CD14-positive monocyte (primary cell): ENCODE measurements around the gene SLC22A5. TPM values are rescaled to one million over a fixed set of nuclear protein-coding genes. Genes with fewer than 3 reads are reported as not detected.
"Not testable (repeated sequence)": the region's sequence is repeated elsewhere in the genome, so short reads cannot be mapped to it uniquely, and the experiment has no call there.

Experiments
- DNase-seq, 3 donors: peaks; one replicate each; pipeline ENCODE4 v3.0.0-alpha.2; 2011 to 2022
- H2AFZ ChIP-seq: 2 replicates; pipeline ENCODE4 v1.6.0; 2012; ENCODE audit warnings: mild to moderate bottlenecking, low read depth, low read length, inconsistent platforms; ENCODE audit not compliant: insufficient read depth, poor library complexity, severe bottlenecking
- H3K27ac ChIP-seq, 2 donors: 1 replicate in 1 of 2; 2 replicates in 1 of 2; pipeline ENCODE4 v1.5.1; 2012 to 2013; ENCODE audit warnings: low read length in 2 of 2, control low read depth in 1 of 2, inconsistent platforms in 1 of 2, low read depth in 1 of 2, mild to moderate bottlenecking in 1 of 2
- H3K27me3 ChIP-seq, 2 donors: one replicate each; pipeline versions ENCODE4 v1.6.0 to v1.6.1; 2011 to 2013; ENCODE audit warnings: low read length in 2 of 2; ENCODE audit not compliant: control insufficient read depth in 2 of 2, insufficient read depth in 2 of 2
- H3K36me3 ChIP-seq, 2 donors: replicated peaks in 1 of 2; 1 replicate in 1 of 2; 2 replicates in 1 of 2; pipeline versions ENCODE4 v1.5.1 to v1.6.1; 2012 to 2013; ENCODE audit warnings: low read length in 2 of 2, control low read depth in 1 of 2, inconsistent platforms in 1 of 2, mild to moderate bottlenecking in 1 of 2; ENCODE audit not compliant: insufficient read depth in 2 of 2, control insufficient read depth in 1 of 2
- H3K4me1 ChIP-seq, 2 donors: 1 replicate in 1 of 2; 2 replicates in 1 of 2; pipeline versions ENCODE4 v1.5.1 to v1.6.1; 2012 to 2013; ENCODE audit warnings: low read length in 2 of 2, control low read depth in 1 of 2, inconsistent platforms in 1 of 2, mild to moderate bottlenecking in 1 of 2, moderate library complexity in 1 of 2; ENCODE audit not compliant: insufficient read depth in 2 of 2, control insufficient read depth in 1 of 2
- H3K4me2 ChIP-seq: replicated peaks from 2 replicates; pipeline ENCODE3; 2012; ENCODE audit warnings: low read length, moderate library complexity, mild to moderate bottlenecking; ENCODE audit not compliant: poor library complexity, severe bottlenecking; ENCODE audit errors: extremely low read depth
- H3K4me3 ChIP-seq, 3 experiments: fragments of 200-600 bp in 1 of 3; sonication (generic) in 1 of 3; replicated peaks in 1 of 3; 1 replicate in 2 of 3; 2 replicates in 1 of 3; pipeline ENCODE4 v1.5.1; 2011 to 2013; ENCODE audit warnings: low read length in 3 of 3, mild to moderate bottlenecking in 3 of 3, control low read depth in 2 of 3, low read depth in 2 of 3, inconsistent platforms in 1 of 3, moderate library complexity in 1 of 3
- H3K79me2 ChIP-seq: 2 replicates; pipeline ENCODE4 v1.6.0; 2012; ENCODE audit warnings: mild to moderate bottlenecking, control low read depth, inconsistent platforms, low read length, moderate library complexity; ENCODE audit not compliant: insufficient read depth
- H3K9ac ChIP-seq: 2 replicates; pipeline ENCODE4 v1.6.0; 2017; ENCODE audit warnings: low read length, mild to moderate bottlenecking; ENCODE audit not compliant: insufficient read depth, poor library complexity, severe bottlenecking
- H3K9me3 ChIP-seq, 2 donors: replicated peaks in 1 of 2; 1 replicate in 1 of 2; 2 replicates in 1 of 2; pipeline versions ENCODE4 v1.5.1 to v1.6.1; 2012 to 2013; ENCODE audit warnings: low read length in 2 of 2, control low read depth in 1 of 2; ENCODE audit not compliant: control insufficient read depth in 1 of 2, insufficient read depth in 1 of 2
- H4K20me1 ChIP-seq: 2 replicates; pipeline ENCODE4 v1.6.0; 2012; ENCODE audit warnings: mild to moderate bottlenecking, low read length, control low read depth, moderate library complexity; ENCODE audit not compliant: insufficient read depth
- H3K27ac Mint-ChIP-seq, 7 donors: one replicate each; pipeline ENCODE4 v1.8.0; 2020; ENCODE audit warnings: mild to moderate bottlenecking in 7 of 7, mixed read lengths in 7 of 7, moderate library complexity in 6 of 7, inconsistent platforms in 2 of 7
- H3K27me3 Mint-ChIP-seq, 3 donors: one replicate each; pipeline ENCODE4 v1.8.0; 2021 to 2022; ENCODE audit warnings: low read depth in 3 of 3, mild to moderate bottlenecking in 3 of 3, mixed read lengths in 3 of 3, moderate library complexity in 3 of 3, inconsistent platforms in 1 of 3
- H3K36me3 Mint-ChIP-seq, 2 donors: one replicate each; pipeline ENCODE4 v1.8.0; 2020; ENCODE audit warnings: mixed read lengths in 2 of 2, inconsistent platforms in 1 of 2, mild to moderate bottlenecking in 1 of 2
- H3K4me1 Mint-ChIP-seq: one replicate; pipeline ENCODE4 v1.8.0; 2020; ENCODE audit warnings: mild to moderate bottlenecking, mixed read lengths
- H3K4me3 Mint-ChIP-seq, 2 donors: one replicate each; pipeline ENCODE4 v1.8.0; 2020; ENCODE audit warnings: mild to moderate bottlenecking in 2 of 2, mixed read lengths in 2 of 2, moderate library complexity in 1 of 2
- H3K9me3 Mint-ChIP-seq, 7 donors: one replicate each; pipeline ENCODE4 v1.8.0; 2020 to 2022; ENCODE audit warnings: mixed read lengths in 7 of 7, mild to moderate bottlenecking in 6 of 7, moderate library complexity in 6 of 7, inconsistent platforms in 2 of 7
- CTCF ChIP-seq: fragments of 200-600 bp; IDR thresholded peaks from one replicate; pipeline ENCODE4 v1.8.0; 2022; ENCODE audit warnings: antibody characterized with exemption, mild to moderate bottlenecking
- WGBS: methylation state at CpG from one replicate; pipeline ENCODE4 v1.1.5; 2013; ENCODE audit warnings: missing lambda C conversion rate; ENCODE audit not compliant: insufficient coverage; 5-methylcytosine and 5-hydroxymethylcytosine counted together
- intact Hi-C, 2 donors: fragments of 100-400 bp; cut with micrococcal nuclease; formaldehyde crosslinking; loops; one replicate each; pipeline versions ENCODE4 v1.15.0 to v1.15.1; 2023
- polyA plus RNA-seq, 3 donors: library from polyadenylated mRNA; depleted of rRNA in 1 of 3; unstranded in 2 of 3; stranded (reverse) in 1 of 3; fragments of 300-500 nt in 2 of 3; fragments of >200 nt in 1 of 3; fragmentation: Illumina TruSeq in 2 of 3; gene quantifications; 1 replicate in 2 of 3; 2 replicates in 1 of 3; pipeline ENCODE4 v1.2.3, GENCODE V29; 2012 to 2021

Gene SLC22A5
- polyA plus RNA-seq, 3 donors: 2.4 to 14.6 (median 3.5) TPM

GRCh38 chr5:132413567-132413966, 44.1 kb downstream of the SLC22A5 start:
- Histone ChIP-seq H2AFZ (no peak overlapping the region), H3K9ac (no peak overlapping the region), H3K36me3 (no peaks in the 10 kb centered on the region), H3K79me2 (peaks cover 83% of the 10 kb centered on the region), H3K4me3 (peak overlapping the region in 1 of 3 experiments; percentile 85), H3K27ac (peak overlapping the region in 1 of 2 donors; percentile 45), H3K4me1 (peaks cover 59 to 81% of the 10 kb centered on the region in 2 donors), H3K27me3 (no peaks in the 10 kb centered on the region), H3K4me2 (no peak overlapping the region), H3K9me3 (no peaks in the 10 kb centered on the region), H4K20me1 (no peaks in the 10 kb centered on the region)
- Mint-ChIP-seq H3K9me3 (peaks cover 0 to 3% (median 0%) of the 10 kb centered on the region in 7 donors), H3K4me3 (no peak overlapping the region), H3K27ac (peak overlapping the region in 4 of 7 donors; percentile 50 to 79 (median 64)), H3K4me1 (peaks cover 80% of the 10 kb centered on the region), H3K27me3 (peaks cover 0 to 1% (median 0%) of the 10 kb centered on the region in 3 donors), H3K36me3 (peaks cover 19 to 22% of the 10 kb centered on the region in 2 donors)
- intact Hi-C loops: no loop called here
- no peak for TF ChIP-seq CTCF
- no peak for DNase-seq

- no peaks in the 10 kb centered on the region for H3K9me3 ChIP-seq
- peak overlapping the region in 4 of 7 donors; percentile 53 to 80 (median 70) for H3K27ac Mint-ChIP-seq
- peaks cover 0 to 3% (median 0%) of the 10 kb centered on the region in 7 donors for H3K9me3 Mint-ChIP-seq
- intact Hi-C loops: loop anchor here (5.0 kb wide), 1 partner anchor 72 kb away; no protein-coding TSS in a partner anchor
- H3K4me2 ChIP-seq: peak overlapping the region; percentile 39
- H4K20me1 ChIP-seq: no peaks in the 10 kb centered on the region
- H3K4me3 Mint-ChIP-seq: peak overlapping the region in 1 of 2 donors; percentile 61
- no peak overlapping the region for H2AFZ ChIP-seq
- H3K36me3 Mint-ChIP-seq: peaks cover 29% of the 10 kb centered on the region in 2 donors
- no peak for TF ChIP-seq CTCF
- peaks cover 88% of the 10 kb centered on the region for H3K79me2 ChIP-seq
- H3K27me3 ChIP-seq: no peaks in the 10 kb centered on the region
- no peak overlapping the region for H3K9ac ChIP-seq
- peak in 1 of 3 donors; percentile 54 for DNase-seq
- H3K36me3 ChIP-seq: no peaks in the 10 kb centered on the region
- peaks cover 59 to 83% of the 10 kb centered on the region in 2 donors for H3K4me1 ChIP-seq
- peaks cover 0 to 1% (median 0%) of the 10 kb centered on the region in 3 donors for H3K27me3 Mint-ChIP-seq
- peak overlapping the region in 1 of 3 experiments; percentile 29 for H3K4me3 ChIP-seq
- peak overlapping the region in 1 of 2 donors; percentile 45 for H3K27ac ChIP-seq
- H3K4me1 Mint-ChIP-seq: peaks cover 84% of the 10 kb centered on the region
- WGBS: no CpG with 5 or more reads among the region's 5 CpGs
Observed at GRCh38 chr5:132414634-132415378, 45.3 kb downstream of the SLC22A5 start.

GRCh38 chr5:132415516-132415915, 46.0 kb downstream of the SLC22A5 start:
- not testable (repeated sequence) for H3K9ac ChIP-seq, DNase-seq, H3K36me3 ChIP-seq, H3K4me3 ChIP-seq, H3K4me2 ChIP-seq, H3K9me3 Mint-ChIP-seq, H3K27me3 Mint-ChIP-seq, H2AFZ ChIP-seq, H3K9me3 ChIP-seq, H3K27me3 ChIP-seq, H4K20me1 ChIP-seq
- H3K4me1 ChIP-seq: peaks cover 60 to 83% of the 10 kb centered on the region in 2 donors
- H3K36me3 Mint-ChIP-seq: peaks cover 36% of the 10 kb centered on the region in 2 donors
- H3K4me3 Mint-ChIP-seq: peak overlapping the region in 1 of 2 donors; percentile 11
- peak overlapping the region in 1 of 7 donors; percentile 50 for H3K27ac Mint-ChIP-seq
- 77% methylated on average over 5 of the region's 7 CpGs for WGBS
- peaks cover 91% of the 10 kb centered on the region for H3K79me2 ChIP-seq
- peaks cover 86% of the 10 kb centered on the region for H3K4me1 Mint-ChIP-seq
- H3K27ac ChIP-seq: peak overlapping the region in 1 of 2 donors; percentile 45
- intact Hi-C loops: loop anchor here (5.0 kb wide), 1 partner anchor 72 kb away; no protein-coding TSS in a partner anchor
